ENCODE data around the gene ARHGDIG. TPM values are rescaled to one million over a fixed set of nuclear protein-coding genes. Genes with fewer than 3 reads are reported as not detected.

ARHGDIG gene
- total RNA-seq, 1 donor from 2014 or later: 5.0 TPM

DNA sequence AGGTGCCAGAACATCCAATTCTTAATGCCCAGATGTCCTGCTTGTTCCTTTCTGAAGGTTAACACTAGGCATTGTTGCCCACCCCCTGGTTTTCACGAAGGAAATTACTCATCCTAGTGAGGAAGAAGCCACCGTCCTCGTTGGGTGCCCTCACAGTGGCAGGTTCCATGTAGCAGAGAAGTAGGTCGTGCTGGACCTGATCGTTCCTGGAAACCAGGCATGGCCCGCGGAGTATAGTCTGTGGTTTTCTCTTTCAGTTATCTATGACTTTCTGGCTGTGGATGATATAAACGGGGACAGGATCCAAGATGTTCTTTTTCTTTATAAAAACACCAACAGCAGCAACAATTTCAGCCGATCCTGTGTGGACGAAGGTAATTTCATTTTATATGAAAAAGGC, 21.2 kb upstream of the ARHGDIG start:
- no peak for TF ChIP-seq EZH2 (IDR thresholded peaks at IDR 0.05; ENCODE audit: insufficient read depth, low read length)
- H3K4me2 ChIP-seq (ENCODE audit: low read length): no peak overlapping the region
- H2AFZ ChIP-seq (ENCODE audit: low read depth, low read length): no peak overlapping the region
- Mint-ChIP-seq H3K27me3 (ENCODE audit: low read depth, unreplicated experiment) (no peaks in the 10 kb centered on the region), H3K4me1 (ENCODE audit: low read depth, unreplicated experiment) (no peaks in the 10 kb centered on the region), H3K36me3 (ENCODE audit: low read depth, unreplicated experiment) (peaks cover 33% of the 10 kb centered on the region), H3K27ac (ENCODE audit: unreplicated experiment) (no peak overlapping the region), H3K4me3 (ENCODE audit: unreplicated experiment) (no peak overlapping the region), H3K9me3 (ENCODE audit: unreplicated experiment) (no peaks in the 10 kb centered on the region)
- no peak overlapping the region for H3K9ac ChIP-seq (ENCODE audit: low read length)
- H3K79me2 ChIP-seq (ENCODE audit: insufficient read depth, low read length): no peaks in the 10 kb centered on the region
- no peak overlapping the region for H3K27ac ChIP-seq (ENCODE audit: low read depth, low read length)
- H3K4me1 ChIP-seq (ENCODE audit: insufficient read depth, low read length): no peaks in the 10 kb centered on the region
- no peak for FAIRE-seq
- H4K20me1 ChIP-seq (ENCODE audit: insufficient read depth, low read length): no peaks in the 10 kb centered on the region
- H3K36me3 ChIP-seq (ENCODE audit: insufficient read depth, low read length): peaks cover 2% of the 10 kb centered on the region
- no peak for DNase-seq (ENCODE audit: low read depth)
- no peak overlapping the region for H3K4me3 ChIP-seq (ENCODE audit: insufficient read depth, low read depth, low read length)
- no peaks in the 10 kb centered on the region for H3K27me3 ChIP-seq (ENCODE audit: insufficient read depth, low read length)
- H3K9me3 ChIP-seq (ENCODE audit: insufficient read depth, low read depth, low read length): no peaks in the 10 kb centered on the region

DNA sequence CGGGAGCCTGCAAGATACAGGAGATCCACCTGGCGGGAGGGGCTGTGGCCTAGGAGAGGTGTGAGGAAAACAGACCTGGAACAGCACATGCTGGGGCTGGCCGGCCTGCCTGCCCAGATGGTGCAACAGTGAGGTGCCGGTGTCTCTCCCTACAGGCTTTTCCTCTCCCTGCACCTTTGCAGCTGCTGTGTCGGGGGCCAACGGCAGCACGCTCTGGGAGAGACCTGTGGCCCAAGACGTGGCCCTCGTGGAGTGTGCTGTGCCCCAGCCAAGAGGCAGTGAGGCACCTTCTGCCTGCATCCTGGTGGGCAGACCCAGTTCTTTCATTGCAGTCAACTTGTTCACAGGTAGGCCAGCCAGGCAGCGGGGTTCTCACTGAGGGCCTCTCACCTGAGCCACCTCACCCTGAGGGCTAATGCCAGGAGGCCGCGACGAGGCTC, 20.6 kb upstream of the ARHGDIG start:
- H3K4me3 ChIP-seq (ENCODE audit: insufficient read depth, low read depth, low read length): no peak overlapping the region
- no peaks in the 10 kb centered on the region for H3K9me3 Mint-ChIP-seq (ENCODE audit: unreplicated experiment)
- DNase-seq (ENCODE audit: low read depth): no peak
- H3K36me3 ChIP-seq (ENCODE audit: insufficient read depth, low read length): peaks cover 2% of the 10 kb centered on the region
- no peaks in the 10 kb centered on the region for H3K27me3 Mint-ChIP-seq (ENCODE audit: low read depth, unreplicated experiment)
- no peak overlapping the region for H3K27ac ChIP-seq (ENCODE audit: low read depth, low read length)
- no peak for FAIRE-seq
- no peak overlapping the region for H3K4me2 ChIP-seq (ENCODE audit: low read length)
- no peaks in the 10 kb centered on the region for H3K4me1 Mint-ChIP-seq (ENCODE audit: low read depth, unreplicated experiment)
- peaks cover 33% of the 10 kb centered on the region for H3K36me3 Mint-ChIP-seq (ENCODE audit: low read depth, unreplicated experiment)
- H3K4me3 Mint-ChIP-seq (ENCODE audit: unreplicated experiment): no peak overlapping the region
- H3K27ac Mint-ChIP-seq (ENCODE audit: unreplicated experiment): no peak overlapping the region
- H3K27me3 ChIP-seq (ENCODE audit: insufficient read depth, low read length): no peaks in the 10 kb centered on the region
- no peak overlapping the region for H3K9ac ChIP-seq (ENCODE audit: low read length)
- no peaks in the 10 kb centered on the region for H3K4me1 ChIP-seq (ENCODE audit: insufficient read depth, low read length)
- no peaks in the 10 kb centered on the region for H4K20me1 ChIP-seq (ENCODE audit: insufficient read depth, low read length)
- no peak overlapping the region for H2AFZ ChIP-seq (ENCODE audit: low read depth, low read length)
- no peaks in the 10 kb centered on the region for H3K79me2 ChIP-seq (ENCODE audit: insufficient read depth, low read length)
- no peaks in the 10 kb centered on the region for H3K9me3 ChIP-seq (ENCODE audit: insufficient read depth, low read depth, low read length)
- TF ChIP-seq, protein P1, sequence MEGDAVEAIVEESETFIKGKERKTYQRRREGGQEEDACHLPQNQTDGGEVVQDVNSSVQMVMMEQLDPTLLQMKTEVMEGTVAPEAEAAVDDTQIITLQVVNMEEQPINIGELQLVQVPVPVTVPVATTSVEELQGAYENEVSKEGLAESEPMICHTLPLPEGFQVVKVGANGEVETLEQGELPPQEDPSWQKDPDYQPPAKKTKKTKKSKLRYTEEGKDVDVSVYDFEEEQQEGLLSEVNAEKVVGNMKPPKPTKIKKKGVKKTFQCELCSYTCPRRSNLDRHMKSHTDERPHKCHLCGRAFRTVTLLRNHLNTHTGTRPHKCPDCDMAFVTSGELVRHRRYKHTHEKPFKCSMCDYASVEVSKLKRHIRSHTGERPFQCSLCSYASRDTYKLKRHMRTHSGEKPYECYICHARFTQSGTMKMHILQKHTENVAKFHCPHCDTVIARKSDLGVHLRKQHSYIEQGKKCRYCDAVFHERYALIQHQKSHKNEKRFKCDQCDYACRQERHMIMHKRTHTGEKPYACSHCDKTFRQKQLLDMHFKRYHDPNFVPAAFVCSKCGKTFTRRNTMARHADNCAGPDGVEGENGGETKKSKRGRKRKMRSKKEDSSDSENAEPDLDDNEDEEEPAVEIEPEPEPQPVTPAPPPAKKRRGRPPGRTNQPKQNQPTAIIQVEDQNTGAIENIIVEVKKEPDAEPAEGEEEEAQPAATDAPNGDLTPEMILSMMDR (IDR thresholded peaks at IDR 0.05; ENCODE audit: insufficient read depth, low read depth, low read length): no peak
- TF ChIP-seq EZH2 (IDR thresholded peaks at IDR 0.05; ENCODE audit: insufficient read depth, low read length): no peak

DNA sequence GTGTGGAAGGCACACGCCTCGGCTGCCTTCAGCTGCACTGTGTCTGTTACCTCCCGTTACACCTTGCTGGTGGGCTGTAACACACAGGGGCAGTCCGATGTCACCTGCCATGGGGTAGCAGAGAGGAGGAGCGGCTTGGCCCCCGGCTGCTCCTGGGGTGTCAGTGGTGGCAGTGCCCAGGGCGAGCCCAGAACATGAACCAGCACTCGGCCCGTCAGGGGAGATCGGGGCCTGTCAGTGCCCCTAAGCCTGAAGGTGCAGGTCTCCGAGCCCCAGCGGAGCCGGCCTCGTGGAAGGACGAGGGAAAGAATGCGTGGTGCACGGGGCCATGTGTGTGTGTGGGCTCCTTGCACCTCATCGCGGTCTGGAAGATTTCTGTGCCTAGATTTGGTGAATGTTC, 20.1 kb upstream of the ARHGDIG start:
- no peaks in the 10 kb centered on the region for H4K20me1 ChIP-seq (ENCODE audit: insufficient read depth, low read length)
- H3K36me3 Mint-ChIP-seq (ENCODE audit: low read depth, unreplicated experiment): peaks cover 35% of the 10 kb centered on the region

More for the DNA sequence above, 20.1 kb upstream of the ARHGDIG start:
- no peaks in the 10 kb centered on the region for H3K4me1 ChIP-seq (ENCODE audit: insufficient read depth, low read length)
- H3K79me2 ChIP-seq (ENCODE audit: insufficient read depth, low read length): no peaks in the 10 kb centered on the region
- Mint-ChIP-seq H3K9me3 (ENCODE audit: unreplicated experiment) (no peaks in the 10 kb centered on the region), H3K27me3 (ENCODE audit: low read depth, unreplicated experiment) (no peaks in the 10 kb centered on the region), H3K4me1 (ENCODE audit: low read depth, unreplicated experiment) (no peaks in the 10 kb centered on the region), H3K4me3 (ENCODE audit: unreplicated experiment) (no peak overlapping the region), H3K27ac (ENCODE audit: unreplicated experiment) (no peak overlapping the region)
- TF ChIP-seq, protein P1 (IDR thresholded peaks at IDR 0.05; ENCODE audit: insufficient read depth, low read depth, low read length): no peak
- no peak for TF ChIP-seq EZH2 (IDR thresholded peaks at IDR 0.05; ENCODE audit: insufficient read depth, low read length)
- no peak overlapping the region for H3K4me3 ChIP-seq (ENCODE audit: insufficient read depth, low read depth, low read length)
- H3K9ac ChIP-seq (ENCODE audit: low read length): no peak overlapping the region
- peaks cover 2% of the 10 kb centered on the region for H3K36me3 ChIP-seq (ENCODE audit: insufficient read depth, low read length)
- H3K27me3 ChIP-seq (ENCODE audit: insufficient read depth, low read length): no peaks in the 10 kb centered on the region
- no peak overlapping the region for H3K27ac ChIP-seq (ENCODE audit: low read depth, low read length)
- DNase-seq (ENCODE audit: low read depth): no peak
- no peak overlapping the region for H2AFZ ChIP-seq (ENCODE audit: low read depth, low read length)
- no peak overlapping the region for H3K4me2 ChIP-seq (ENCODE audit: low read length)
- no peak for FAIRE-seq
- H3K9me3 ChIP-seq (ENCODE audit: insufficient read depth, low read depth, low read length): no peaks in the 10 kb centered on the region
